Islet of Langerhans (tissue), 1 donor: Measurements from ENCODE around the gene B3GALT5.

Source experiments
- FAIRE-seq: peaks from one replicate; lab custom pipeline; 2011; peaks lifted over from hg19 to GRCh38; lab: Jason Lieb, UNC

The B3GALT5 gene

GRCh38 chr21:39700318-39700717, 87.6 kb downstream of the B3GALT5 start:
- no peak for FAIRE-seq

GRCh38 chr21:39703578-39703977, 90.8 kb downstream of the B3GALT5 start:
- FAIRE-seq, result no peak

- FAIRE-seq, result no peak
Measured at GRCh38 chr21:39705849-39706248, 93.1 kb downstream of the B3GALT5 start.

GRCh38 chr21:39707316-39707715, 94.6 kb downstream of the B3GALT5 start:
- FAIRE-seq, result no peak

- FAIRE-seq, result no peak
Measured at GRCh38 chr21:39710866-39711265, 98.1 kb downstream of the B3GALT5 start.

GRCh38 chr21:39712273-39712672, 99.5 kb downstream of the B3GALT5 start:
- no peak for FAIRE-seq

GRCh38 chr21:39712976-39713375, 100.2 kb downstream of the B3GALT5 start:
- no peak for FAIRE-seq

- no peak for FAIRE-seq
Measured at GRCh38 chr21:39713905-39714304, 101.2 kb downstream of the B3GALT5 start.

- no peak for FAIRE-seq
Measured at GRCh38 chr21:39714331-39714730, 101.6 kb downstream of the B3GALT5 start.

GRCh38 chr21:39715804-39716397, 103.2 kb downstream of the B3GALT5 start:
- FAIRE-seq, result peak; percentile 69

GRCh38 chr21:39720126-39720778, 107.5 kb downstream of the B3GALT5 start:
- no peak for FAIRE-seq

- no peak for FAIRE-seq
Measured at GRCh38 chr21:39721885-39722284, 109.1 kb downstream of the B3GALT5 start.
